NCI-H2171 (cell line): Measurements from ENCODE around the gene PSD4.

Source experiments
- DNase-seq: peaks from one replicate; lab custom pipeline; 2025; lab: John Stamatoyannopoulos, UW

Gene PSD4

DNA sequence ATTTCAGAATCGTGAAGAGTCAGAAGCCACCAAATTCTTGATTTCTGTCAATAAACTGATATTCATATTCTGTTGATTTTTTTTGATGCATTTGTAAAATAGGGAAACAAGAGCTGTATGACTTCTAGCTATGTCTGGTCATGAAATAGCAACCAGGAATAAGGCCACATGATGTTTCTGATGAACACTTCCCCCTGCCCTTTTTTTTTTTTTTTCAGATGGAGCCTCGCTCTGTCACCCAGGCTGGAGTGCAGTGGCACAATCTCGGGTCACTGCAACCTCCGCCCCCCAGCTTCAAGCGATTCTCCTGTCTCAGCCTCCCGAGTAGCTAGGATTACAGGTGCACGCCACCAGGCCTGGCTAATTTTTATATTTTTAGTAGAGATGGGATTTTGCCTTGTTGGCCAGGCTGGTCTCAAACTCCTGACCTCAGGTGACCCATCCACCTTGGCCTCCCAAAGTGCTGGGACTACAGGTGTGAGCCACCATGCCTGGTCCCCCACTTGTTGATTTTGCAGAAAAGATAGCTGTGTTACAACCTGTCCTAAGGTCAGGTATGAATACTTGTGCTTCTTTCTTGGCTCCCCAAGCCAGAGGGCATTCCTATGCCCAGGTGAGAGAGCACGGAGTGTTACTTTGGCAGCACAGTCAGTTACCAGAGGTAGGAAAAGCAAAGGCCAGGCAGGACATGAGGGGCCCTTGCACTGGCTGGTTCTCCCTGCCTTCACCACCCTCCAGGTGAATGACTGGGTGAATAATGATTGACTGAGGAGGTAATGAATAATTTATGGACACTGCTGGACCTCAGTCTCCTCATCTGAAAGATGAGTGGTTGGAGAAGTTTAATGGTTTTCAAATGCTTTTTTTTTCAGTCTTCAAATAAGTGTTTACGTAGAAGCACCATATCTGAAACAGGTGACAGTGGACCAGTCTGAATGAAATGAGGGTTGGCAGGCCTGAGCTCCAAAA, 65.4 kb downstream of the PSD4 start:
- DNase-seq, result no peak

DNA sequence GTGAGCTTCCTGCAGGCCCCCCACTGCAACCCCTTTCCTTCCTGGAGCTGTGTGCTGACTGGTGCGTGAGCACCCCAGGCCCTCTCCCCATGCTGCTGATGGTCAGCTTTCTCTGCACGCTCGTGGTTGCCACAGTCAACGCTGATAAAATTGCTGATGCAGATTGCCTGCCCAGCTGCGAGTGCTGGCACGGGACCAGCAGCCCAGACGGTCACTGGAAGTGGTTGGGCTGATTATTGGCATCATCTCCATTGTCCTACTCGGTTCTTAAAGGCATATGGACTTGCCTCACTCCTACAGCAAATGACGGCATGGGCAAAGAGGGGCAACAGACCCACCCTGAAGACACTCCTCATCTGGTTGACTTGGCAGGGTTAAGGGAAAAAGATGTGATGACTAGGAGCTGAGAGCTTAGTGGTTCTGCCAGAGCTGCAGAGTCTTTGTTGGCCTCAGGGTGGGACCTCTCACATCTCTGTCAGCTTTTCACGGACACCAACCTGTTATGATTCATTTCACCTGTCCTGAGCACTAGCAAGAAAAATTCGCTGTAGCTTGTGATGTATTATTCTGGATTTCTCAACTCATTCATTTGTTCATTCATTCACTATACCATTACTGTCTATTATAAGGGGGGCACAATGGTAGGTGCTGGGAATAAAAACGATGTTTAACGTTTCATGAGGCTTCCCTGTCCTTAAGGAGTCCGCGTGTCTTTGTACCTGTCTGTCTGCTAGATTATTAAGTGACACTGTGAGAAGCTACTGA, 66.6 kb downstream of the PSD4 start:
- no peak for DNase-seq

DNA sequence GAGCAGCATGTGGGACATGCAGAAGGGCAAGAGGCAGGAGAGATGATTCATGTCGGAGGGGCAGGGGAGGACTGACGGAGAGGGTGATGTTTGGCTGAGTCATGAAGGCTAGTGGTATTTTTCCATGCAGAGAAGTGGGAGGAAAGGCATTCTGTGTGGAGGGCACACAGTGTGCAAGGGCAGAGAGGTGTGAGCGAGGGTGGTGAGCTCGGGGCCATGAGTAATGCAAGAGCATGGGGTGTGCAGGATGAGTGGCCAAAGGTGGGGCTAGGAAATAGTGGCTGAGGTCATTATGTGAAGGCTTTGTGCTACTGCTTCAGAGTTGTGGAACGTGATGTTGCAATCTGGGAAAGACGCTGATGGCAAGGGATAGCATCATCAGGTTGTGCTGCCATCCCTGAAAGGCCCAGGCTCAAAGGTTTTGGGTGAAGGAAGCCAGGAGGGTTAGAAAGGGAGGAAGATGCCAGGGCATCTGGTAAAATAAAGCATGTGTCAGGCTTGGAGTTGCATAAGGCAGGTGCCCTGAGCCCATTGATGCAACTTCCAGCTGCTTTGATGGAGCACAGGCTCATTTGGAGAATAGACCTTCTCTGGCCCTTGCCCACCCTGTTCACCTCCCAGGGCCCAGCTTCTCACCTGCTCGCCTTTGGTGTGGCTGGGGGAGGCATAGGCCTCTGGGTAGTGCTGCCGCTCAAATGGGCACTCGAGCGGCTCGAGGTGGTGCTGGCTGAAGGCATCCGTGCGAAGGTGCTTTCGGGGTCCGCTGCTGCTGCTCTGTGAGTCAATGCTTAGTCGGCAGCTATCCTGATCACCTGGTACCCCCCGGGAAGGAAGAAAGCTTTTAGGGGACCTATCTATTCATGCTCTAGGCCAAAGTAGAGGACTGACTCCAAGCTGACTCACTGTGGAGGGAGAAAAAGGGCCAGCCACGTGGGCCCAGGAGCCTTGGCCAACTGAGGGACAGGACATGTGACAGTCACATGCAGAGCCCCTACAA, 67.4 kb downstream of the PSD4 start:
- no peak for DNase-seq

DNA sequence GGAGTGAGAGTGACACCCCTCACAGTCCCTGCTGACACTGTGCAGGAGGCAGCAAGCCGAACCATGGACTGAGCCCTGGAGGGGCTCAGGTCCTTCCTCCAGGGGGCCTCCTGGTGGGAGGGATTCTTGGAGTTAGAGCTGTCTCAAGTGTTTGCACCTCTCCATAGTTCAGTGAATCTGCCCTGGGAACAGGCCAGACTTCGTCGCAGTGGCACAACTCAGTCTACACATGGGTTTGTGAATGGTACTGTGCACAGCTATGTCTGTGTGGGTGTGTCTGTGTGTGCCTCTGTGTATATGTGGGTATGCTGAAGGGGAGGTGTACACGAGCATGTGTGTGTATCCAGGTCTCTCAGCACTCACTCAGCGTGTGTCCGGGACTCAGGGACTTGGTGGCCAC, 68.6 kb downstream of the PSD4 start:
- no peak for DNase-seq

DNA sequence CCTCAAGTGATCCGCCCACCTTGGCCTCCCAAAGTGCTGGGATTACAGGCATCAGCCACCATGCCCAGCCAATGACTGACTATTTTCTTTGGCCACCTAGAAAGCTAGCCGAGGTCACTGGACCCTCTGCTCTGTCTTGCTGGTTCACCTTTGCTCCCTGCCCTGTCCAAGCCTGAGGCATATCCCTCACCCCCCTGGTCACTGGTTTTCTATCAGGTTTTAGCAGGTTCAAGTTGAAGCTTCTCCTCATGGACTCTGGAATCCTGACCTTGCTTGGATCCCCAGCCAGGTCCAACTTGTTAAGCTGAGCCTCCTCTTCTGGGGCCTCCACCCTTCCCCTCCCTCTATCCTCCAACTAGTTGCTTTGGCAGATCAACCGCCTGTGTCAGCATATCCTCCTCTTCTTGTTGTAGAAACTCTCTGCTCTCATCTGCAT, 71.5 kb downstream of the PSD4 start:
- no peak for DNase-seq

DNA sequence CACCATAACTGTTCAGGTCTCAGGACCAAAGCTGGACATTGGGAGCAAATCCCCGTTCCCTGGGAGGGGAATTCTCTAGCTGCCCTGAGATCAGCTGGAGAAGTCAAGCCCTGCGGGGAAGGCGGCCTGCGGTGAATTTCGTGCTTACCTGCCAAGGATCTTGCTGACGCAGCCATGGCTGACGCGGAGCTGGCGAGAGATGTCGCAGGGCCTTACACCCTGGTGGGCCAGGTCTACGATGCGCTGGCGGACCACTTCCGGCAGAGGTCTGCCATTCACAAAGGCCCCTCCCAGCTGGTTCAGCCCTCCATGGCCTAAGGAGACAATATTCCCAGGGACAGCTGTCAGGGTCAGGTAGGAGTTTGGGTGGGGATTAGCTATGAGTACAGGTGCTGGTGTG, 72.8 kb downstream of the PSD4 start:
- DNase-seq, result no peak

DNA sequence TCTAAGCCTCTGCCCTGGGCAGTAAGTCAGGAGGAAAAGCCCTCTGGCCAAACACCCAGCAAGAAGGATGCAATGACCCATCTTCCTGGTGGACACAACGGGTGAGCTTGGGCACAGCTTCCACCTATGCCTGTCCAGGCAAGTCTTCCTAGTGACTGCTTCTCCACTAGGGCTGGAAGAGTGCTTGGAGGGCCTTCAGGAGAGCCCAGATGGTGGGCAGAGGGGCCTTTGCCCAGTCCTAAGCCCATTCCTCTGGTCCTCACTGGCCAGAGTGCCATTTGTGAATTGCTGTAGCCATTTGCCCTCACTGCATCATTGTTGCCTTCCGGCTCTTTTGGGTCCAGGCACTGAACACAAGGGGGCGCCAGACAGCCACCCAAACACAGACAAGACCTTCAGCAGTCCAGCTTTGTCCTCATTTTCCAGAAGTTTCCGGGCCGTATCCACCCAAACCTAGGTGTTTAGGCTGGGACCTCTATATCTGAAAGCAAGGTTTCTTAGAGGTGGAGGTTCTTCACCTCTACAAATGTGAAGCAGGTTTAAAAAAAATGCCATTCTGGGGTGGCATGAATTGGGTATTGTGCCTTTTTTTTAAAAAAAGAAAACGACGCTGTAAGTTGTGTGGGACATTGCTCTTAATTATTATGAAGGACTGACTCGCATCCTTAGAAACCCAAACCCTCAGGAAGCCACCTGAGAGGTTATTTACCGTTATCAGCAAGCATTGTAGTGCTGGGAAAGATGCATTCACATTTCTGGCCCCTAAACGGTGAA, 75.4 kb downstream of the PSD4 start:
- peak; percentile 33 for DNase-seq

DNA sequence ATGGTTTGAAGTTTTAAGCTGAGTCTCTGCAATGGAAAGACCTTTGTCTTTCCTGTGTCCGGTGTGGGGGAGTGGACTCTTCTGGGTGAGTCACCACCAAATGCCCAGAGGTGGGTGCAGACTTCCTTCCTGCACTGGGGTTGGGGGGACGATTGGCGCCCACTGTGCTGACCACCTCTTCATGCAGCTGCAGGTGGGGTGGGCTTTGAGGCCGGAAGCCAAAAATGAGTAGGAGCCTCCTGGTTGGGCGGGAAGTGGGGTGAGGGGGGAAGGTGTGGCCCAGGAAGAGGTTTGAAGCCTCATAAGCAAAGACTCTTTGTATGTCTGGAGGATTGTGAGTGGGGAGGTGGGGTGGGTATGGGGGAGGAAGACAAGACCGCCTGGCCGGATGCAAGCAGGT, 77.3 kb downstream of the PSD4 start:
- DNase-seq, result no peak

DNA sequence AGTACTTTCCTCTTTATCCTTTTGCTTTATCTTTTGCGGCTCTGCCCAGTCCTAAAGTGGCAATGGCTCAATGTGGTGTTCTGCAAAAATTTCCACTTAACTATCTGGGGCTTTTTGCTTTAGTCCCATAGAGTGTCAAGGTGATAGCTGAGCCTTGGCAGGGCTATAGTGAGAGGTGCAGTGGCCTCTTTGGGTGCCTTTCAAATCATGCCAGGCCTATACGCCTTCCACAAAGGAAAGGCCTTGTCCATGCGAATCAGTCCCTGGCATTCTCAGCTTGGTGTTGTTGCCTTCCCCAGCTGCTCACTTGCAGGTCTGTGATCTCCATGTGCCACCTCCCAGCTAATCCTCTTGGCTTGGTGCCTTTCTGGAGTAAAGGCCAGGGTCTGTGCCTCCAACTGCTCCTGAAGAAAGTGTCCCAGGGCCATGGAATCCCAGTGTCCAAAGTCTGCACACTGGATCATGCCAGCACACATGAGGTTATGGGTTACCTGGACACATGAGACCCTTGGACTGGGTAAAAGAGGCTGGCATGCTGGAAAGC, 78.3 kb downstream of the PSD4 start:
- DNase-seq, result no peak

DNA sequence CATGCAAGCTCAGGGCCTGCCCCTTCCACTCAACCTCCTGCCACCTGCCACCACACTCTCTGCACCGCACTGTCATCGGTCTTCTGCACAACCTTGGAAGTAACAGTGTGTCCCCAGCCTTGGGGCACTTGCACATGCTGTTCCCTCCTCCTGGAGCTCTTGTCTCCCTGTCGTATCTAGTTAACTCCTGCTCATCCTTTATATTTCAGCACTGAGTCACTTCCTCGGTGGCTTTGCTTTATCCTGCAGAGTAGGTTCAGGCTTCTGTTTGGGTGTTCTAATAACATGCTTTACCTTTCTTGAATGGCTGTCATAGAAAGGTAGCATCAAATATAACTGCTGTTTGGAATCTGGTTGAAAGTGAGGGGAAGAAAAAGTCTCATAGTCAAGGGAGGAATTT, 79.7 kb downstream of the PSD4 start:
- no peak for DNase-seq

DNA sequence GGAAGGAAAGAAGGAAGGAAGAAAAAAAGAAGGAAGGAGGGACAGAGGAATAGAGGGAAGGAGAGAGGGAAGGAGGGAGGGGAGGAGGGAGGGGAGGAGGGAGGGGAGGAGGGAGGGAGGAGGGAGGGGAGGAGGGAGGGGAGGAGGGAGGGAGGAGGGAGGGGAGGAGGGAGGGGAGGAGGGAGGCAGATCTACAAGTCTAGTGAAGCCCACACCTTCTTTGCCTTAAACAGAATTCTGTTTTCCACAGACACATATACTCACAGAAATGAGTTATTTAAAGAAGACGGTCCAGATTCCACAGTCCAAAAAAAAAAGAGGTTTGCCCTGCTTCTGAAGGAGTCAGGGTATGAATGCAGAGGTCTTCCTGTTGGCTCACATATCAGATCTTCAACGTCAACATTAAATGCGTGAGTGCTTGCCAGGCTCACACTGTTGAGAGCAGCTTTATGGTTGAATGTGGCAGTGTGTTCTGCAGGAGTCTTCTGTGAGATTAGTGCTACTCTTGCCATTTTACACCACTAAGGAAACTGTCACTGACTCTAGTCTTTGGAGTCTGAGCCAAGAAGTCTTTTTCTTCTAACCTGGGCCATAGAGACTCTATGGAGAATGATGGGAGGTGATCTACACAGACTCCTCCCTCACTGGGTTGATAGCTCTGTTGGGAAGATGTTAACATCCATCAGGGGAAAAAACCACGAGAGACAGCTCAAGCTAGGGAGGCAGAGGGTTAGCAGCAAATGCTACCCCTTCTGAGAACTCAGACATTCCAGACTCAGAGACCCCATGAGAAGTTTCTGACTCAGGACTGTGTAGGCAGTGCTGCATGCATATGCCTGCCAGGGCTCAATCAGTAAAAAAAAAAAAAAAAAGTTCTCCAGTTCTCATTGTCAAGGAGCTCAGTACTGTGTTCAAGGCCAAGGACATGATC, 81.6 kb downstream of the PSD4 start:
- no peak for DNase-seq

DNA sequence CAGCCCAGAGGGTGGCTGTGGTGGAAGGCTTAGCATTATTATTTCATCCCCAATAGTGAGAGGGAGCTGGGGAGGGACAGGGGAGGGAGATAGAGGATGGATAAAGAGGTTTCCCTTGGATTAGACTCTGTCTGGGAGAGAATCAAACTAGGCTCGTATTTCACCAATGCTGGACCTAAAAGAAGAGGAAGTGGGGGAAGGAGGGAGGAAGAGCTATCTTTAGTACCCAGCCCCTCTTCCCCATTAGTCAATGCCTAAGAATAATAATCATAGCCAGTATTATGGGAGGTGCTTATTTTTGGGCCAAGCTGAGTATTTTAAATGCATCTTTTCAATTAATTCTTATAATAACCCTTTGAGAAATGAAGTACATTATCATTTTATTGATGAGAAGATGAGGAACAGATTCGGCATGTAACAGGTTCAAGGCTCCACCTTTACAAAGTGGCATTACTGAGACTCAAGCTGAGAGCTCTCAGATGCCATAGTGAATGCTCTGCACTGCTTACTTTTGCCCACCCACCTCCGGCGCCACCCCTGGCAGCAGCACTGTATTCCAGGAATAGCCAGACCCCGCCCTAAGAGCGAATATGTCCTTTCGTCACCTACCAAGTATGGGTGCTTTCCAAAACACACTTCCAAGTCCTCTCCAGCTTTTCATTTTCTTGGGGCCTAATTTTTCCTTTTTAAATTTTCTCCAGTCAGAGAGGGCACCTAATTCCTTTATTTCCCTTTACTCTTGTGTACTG, 83.9 kb downstream of the PSD4 start:
- no peak for DNase-seq

DNA sequence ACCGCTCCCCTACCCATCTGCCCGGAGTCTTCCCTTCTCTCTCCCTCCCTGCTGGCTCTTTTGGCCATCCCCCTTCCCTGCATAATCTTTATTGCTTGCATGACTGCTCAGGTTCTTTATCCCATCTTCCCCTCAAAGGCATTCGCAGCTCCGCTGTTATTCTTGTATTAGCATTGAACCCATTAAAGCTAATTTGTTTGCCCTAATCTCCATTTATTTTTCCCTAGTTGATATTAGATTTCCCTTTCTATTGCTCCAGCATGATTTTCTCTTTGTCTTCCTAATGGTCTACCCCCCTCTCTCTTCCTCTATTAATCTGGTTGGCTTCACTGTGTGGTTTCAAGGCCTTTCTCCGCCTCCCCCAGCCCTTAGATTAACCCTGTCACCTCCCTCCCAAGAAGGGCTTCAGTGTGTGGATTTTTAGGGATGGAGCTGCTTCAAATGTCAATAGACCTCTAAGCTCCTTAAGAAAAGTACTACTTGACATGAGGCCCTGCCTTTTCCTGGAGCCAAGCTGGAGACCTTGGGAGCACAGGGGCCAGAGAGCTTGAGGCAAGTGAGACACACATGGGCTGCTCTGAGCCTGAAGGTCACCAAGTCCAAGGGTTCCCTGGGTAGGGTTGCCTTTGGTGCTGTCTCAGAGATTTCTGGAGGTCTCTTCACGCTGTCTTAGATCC, 84.8 kb downstream of the PSD4 start:
- DNase-seq, result no peak
